ENCODE data around the gene LTBP1. TPM values are rescaled to one million over a fixed set of nuclear protein-coding genes. Genes with fewer than 3 reads are reported as not detected.
A peak's percentile ranks its signal among the peaks of the same experiment; 100 is the strongest.

Gene LTBP1
- total RNA-seq, 1 donor from 2014 or later = 111 TPM

GRCh38 chr2:32931945-32932709 lies 14.6 kb upstream of the LTBP1 start:
- DNase-seq = no peak

GRCh38 chr2:32932825-32933755 lies 13.7 kb upstream of the LTBP1 start:
- no peak for DNase-seq

GRCh38 chr2:32933756-32934095 lies 13.0 kb upstream of the LTBP1 start:
- DNase-seq = no peak

DNA sequence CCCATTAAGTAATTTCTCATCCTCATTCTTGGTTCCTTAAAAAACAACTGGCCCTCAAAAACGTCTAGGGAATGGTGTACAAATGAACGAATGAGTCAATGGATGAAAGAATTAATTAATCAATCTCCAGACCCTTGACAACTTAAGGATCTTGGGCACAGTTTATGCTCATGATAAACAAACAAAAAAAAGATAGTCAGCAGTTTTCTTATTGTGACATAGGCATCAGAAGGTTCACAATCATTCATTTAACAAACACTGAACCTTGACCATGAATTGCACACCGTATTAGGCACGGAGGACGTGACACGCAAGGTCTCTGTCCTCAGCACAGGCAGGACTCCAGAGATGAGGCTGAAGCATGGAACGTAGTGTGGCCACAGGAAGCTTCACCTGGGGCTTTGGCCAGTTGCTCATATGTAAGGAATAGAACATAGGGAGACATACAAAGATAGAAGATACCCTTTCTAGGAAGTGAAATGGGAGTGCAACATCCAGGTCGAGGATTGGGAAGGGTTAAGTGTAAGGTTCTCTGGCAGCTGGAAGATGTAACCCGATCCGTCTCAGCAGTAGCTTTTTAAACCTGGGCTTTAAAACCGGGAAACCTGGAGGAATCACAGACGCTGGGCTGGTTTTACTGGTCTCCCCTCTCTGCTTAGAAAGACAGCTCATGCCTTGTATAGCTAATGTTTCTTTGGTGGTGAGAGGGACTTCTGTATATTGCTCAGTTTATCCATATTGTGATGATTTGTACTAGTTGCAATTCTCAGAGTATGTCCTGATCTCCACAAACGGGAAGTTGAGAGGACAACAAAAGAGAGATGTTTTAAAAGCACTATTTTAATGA lies 8.9 kb upstream of the LTBP1 start:
- DNase-seq = no peak

GRCh38 chr2:32938934-32939333 lies 7.8 kb upstream of the LTBP1 start:
- DNase-seq = no peak

GRCh38 chr2:32940316-32940997 lies 6.3 kb upstream of the LTBP1 start:
- no peak for DNase-seq

GRCh38 chr2:32941944-32942690 lies 4.6 kb upstream of the LTBP1 start:
- DNase-seq = no peak

- no peak for DNase-seq
Measured at GRCh38 chr2:32942793-32943485, 3.8 kb upstream of the LTBP1 start.

- DNase-seq = no peak
Measured at GRCh38 chr2:32945286-32945685, 1.5 kb upstream of the LTBP1 start.

DNA sequence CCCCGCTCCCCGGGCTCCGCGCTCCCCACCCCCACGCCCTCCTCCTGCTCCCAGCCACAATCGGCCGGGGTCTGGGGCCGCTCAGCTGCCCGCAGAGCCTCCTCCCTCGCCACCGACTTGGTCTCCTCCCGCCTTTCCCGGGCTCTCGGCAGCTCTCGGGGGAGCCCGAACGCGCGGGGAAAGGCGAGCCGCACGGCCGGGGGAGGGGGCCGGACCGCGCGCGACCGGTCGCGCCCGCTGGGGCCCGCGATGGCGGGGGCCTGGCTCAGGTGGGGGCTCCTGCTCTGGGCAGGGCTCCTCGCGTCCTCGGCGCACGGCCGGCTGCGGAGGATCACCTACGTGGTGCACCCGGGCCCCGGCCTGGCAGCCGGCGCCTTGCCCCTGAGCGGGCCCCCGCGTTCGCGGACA lies 327 bp downstream of the LTBP1 start:
- DNase-seq = no peak

GRCh38 chr2:32947484-32948143 lies 861 bp downstream of the LTBP1 start:
- DNase-seq = peak; percentile 61

- DNase-seq = no peak
Measured at GRCh38 chr2:32948266-32948665, 1.5 kb downstream of the LTBP1 start.

- DNase-seq = no peak
Measured at GRCh38 chr2:32949260-32949659, 2.5 kb downstream of the LTBP1 start.

DNA sequence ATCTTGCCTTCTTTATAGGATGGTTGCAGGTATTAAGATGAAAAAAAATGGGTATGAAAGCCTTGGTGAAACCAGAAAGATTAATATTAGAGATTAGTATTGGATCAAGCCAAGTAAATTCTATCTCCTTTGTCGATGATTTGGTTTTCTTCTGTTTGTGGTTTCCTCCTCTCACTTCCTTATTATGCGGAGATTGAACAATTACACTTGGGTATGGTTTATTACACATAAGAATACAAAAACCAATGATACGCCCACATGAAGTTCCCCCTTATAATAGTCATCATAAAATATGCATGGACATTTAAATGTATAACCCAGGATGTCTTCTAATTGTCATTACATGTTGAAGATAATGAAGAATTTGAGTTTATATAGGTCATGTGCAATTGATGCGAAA lies 4.9 kb downstream of the LTBP1 start:
- DNase-seq = no peak

DNA sequence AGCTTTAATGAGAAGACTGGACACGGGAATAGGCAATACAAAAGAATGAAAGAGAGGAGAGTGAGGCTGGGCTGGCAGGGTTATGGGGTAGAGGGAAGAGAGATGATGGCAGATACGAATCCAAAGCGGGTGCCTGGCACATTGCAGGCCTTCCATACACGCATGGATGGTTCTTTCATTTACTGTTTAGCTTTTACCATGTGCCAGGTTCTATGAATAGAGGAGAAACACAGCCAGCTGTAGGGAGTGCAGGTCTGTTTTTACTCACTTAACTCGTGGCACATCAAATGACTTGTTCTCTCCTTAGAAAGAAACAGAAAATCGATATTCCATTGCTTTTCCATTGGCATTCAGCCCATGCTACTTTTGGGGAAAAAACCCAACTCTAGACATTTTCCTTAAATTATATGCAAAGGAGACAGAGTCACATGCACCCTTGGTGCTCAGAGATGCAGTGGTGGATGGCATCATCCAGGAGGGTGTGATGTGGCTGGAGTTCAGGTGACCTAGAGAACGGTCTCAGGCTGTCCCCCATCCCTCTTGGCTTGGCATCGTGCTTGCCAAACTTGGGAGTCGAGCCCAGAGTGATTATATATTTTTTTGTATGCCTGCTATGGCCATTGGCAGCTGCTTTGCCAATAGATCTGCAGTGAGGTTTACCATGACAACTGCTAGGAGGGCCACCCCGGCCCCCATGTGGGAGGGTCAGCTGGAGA lies 6.2 kb downstream of the LTBP1 start:
- DNase-seq = no peak

DNA sequence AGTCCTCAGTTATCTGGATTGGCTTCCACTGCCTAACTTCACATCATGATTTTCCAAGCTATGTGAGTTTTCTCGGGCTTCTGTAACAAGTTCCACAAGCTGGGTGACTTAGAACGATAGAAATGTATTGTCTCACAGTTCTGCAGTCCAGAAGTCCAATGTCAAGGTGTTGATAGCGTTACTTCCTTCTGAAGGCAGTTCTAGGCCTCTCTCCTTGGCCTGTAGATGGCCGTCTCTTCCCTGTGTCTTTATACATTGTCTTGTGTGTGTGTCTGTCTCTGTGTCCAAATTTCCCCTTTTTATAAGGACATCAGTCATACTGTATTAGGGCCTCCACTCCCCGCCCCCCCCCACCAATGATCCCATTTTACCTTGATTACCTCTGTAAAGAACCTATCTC lies 7.5 kb downstream of the LTBP1 start:
- DNase-seq = no peak

DNA sequence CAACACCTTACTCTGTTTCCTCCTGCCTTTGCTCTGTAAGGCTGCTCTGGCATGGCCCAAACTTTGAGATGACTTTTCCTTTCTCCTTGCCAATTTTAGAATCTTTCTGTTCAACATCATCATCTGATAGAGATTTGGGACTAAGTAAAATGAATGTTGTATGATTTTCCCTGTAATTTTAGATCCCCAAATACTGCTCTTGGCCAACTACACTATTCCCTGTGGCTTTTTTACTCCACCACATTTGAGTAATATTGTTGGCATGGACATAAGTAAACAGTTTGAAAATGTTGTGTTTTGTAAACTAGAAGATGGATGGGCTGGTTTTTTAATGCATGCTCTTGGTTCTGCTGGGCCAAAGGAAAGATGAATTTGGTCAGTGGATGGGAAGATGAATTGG lies 12.1 kb downstream of the LTBP1 start:
- DNase-seq = no peak

GRCh38 chr2:32960238-32960637 lies 13.5 kb downstream of the LTBP1 start:
- DNase-seq = no peak

DNA sequence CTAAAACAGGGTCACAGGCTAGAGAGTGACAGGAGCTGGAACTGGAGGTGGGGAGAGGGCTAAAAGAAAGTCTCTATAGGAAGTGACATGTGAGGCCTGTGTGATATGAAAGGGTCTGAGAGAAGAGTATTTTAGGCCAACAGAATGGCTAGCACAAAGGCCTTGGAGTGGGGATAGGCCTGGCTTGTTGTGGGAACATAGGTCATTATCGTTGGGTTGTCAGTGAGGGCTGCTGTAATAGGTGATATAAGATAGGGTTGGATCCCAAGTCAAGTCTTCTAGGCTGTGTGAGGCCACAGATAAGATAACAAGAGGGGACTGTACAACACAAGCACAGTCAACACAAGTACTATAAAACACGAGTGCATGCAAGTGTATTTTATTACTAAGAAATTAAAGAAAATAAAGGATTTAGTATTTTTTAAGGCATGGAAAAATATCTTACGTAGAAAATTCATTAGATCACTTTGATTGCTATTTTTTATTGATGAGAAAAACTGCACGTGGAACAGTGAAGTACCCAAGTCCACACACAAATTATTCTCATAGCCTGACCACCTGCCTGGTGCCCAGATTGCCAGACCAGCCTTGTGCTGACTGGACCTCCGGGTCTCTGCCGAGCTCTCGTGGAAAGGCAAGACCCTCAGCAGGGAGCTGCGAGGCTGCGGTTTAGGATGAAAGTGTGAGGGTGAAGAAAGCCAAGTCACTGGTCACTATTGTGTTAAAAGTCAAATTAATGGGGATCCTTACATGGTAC lies 14.1 kb downstream of the LTBP1 start:
- no peak for DNase-seq

Data from skin of body (tissue), 2 donors.